GM12878 (cell line): Measurements from ENCODE around the gene ABHD15. TPM values are rescaled to one million over a fixed set of nuclear protein-coding genes. Genes with fewer than 3 reads are reported as not detected.

Experiments used
- ATAC-seq: fragments of 200-7000 bp; cut with Tn5 transposase; 3 replicates; pipeline ENCODE4 v1.9.1; 2020; ENCODE audit warnings: mild to moderate bottlenecking, moderate library complexity
- BruUV-seq: library from RNA; stranded (reverse); fragments of 400-500 nt; replicated peaks from 2 replicates; lab custom pipeline; 2021; lab: Mats Ljungman, UMichigan
- CTCF ChIA-PET: fragments of 300-600 bp; sonication (Branson Sonifier 250); formaldehyde crosslinking; extraction: SDS; loops from one replicate; lab custom pipeline; 2021; ENCODE audit warnings: inconsistent platforms; lab: Yijun Ruan, JAX
- POLR2A ChIA-PET: fragments of 350-600 bp; formaldehyde crosslinking; extraction: SDS; loops from one replicate; lab custom pipeline; 2021; ENCODE audit warnings: inconsistent platforms; lab: Charles Lee
- RAD21 ChIA-PET: fragments of 300-600 bp; sonication (Branson Sonifier 250); formaldehyde crosslinking; loops from one replicate; lab custom pipeline; 2023; ENCODE audit warnings: antibody characterized with exemption; ENCODE audit not compliant: unreplicated experiment; lab: Charles Lee
- SMC1A ChIA-PET: fragments of 300-600 bp; sonication (Branson Sonifier 250); formaldehyde crosslinking; loops from one replicate; lab custom pipeline; 2023; ENCODE audit not compliant: unreplicated experiment, uncharacterized antibody; lab: Charles Lee
- DNase-seq: peaks from one replicate; pipeline ENCODE4 v3.0.0-alpha.2; 2011; ENCODE audit warnings: low read depth, low spot score
- FAIRE-seq: peaks from 3 replicates; lab custom pipeline; 2011; peaks lifted over from hg19 to GRCh38; lab: Jason Lieb, UNC
- H2AFZ ChIP-seq: 2 replicates; pipeline ENCODE4 v1.6.0; 2011; ENCODE audit warnings: low read depth, low read length, control low read depth; ENCODE audit not compliant: control insufficient read depth
- H3K27ac ChIP-seq: 2 replicates; pipeline ENCODE4 v1.5.1; 2011; ENCODE audit warnings: control low read depth; ENCODE audit not compliant: control insufficient read depth, insufficient read depth
- H3K27me3 ChIP-seq, 2 experiments: replicated peaks in 1 of 2; 2 replicates each; pipeline versions ENCODE4 v1.6.0 to v1.6.1; 2011; ENCODE audit warnings: low read length in 1 of 2; ENCODE audit not compliant: control insufficient read depth in 2 of 2, insufficient read depth in 2 of 2
- H3K36me3 ChIP-seq, 2 experiments: 2 replicates each; pipeline ENCODE4 v1.5.1; 2011; ENCODE audit warnings: low read length in 1 of 2; ENCODE audit not compliant: control insufficient read depth in 2 of 2, insufficient read depth in 2 of 2
- H3K4me1 ChIP-seq: 2 replicates; pipeline ENCODE4 v1.6.1; 2011; ENCODE audit warnings: mild to moderate bottlenecking, low read length, moderate library complexity, mixed read lengths; ENCODE audit not compliant: control insufficient read depth, insufficient read depth
- H3K4me2 ChIP-seq: 2 replicates; pipeline ENCODE4 v1.6.0; 2011; ENCODE audit warnings: control low read depth; ENCODE audit not compliant: control insufficient read depth, insufficient read depth
- H3K4me3 ChIP-seq: fragments of 200-600 bp; sonication (generic); 2 replicates; pipeline ENCODE4 v1.5.1; 2016
- H3K79me2 ChIP-seq: 2 replicates; pipeline ENCODE4 v1.6.0; 2011; ENCODE audit warnings: low read length; ENCODE audit not compliant: control insufficient read depth, insufficient read depth
- H3K9ac ChIP-seq: 2 replicates; pipeline ENCODE4 v1.8.0; 2011; ENCODE audit warnings: low read length, control low read depth, mixed read lengths; ENCODE audit not compliant: control insufficient read depth, insufficient read depth
- H3K9me3 ChIP-seq: replicated peaks from 3 replicates; pipeline ENCODE4 v1.5.1; 2011; ENCODE audit warnings: mild to moderate bottlenecking, low read length; ENCODE audit not compliant: control insufficient read depth, insufficient read depth
- H4K20me1 ChIP-seq: 2 replicates; pipeline ENCODE4 v1.6.0; 2011; ENCODE audit not compliant: control insufficient read depth, insufficient read depth
- BCL11A ChIP-seq: IDR thresholded peaks from 2 replicates; pipeline ENCODE4 v1.6.1; 2011; ENCODE audit warnings: low read depth, low read length
- HDAC6 ChIP-seq: fragments of 200-600 bp; sonication (generic); IDR thresholded peaks from one replicate; pipeline ENCODE4 v1.8.0; 2017; ENCODE audit warnings: antibody characterized with exemption; ENCODE audit not compliant: unreplicated experiment
- NR2C2 ChIP-seq: IDR thresholded peaks from 2 replicates; pipeline ENCODE4 v1.6.1; 2011; ENCODE audit warnings: borderline replicate concordance, low read depth; ENCODE audit not compliant: control insufficient read depth, insufficient read length
- POLR2A ChIP-seq: IDR thresholded peaks from 2 replicates; pipeline ENCODE4 v1.6.1; 2011; ENCODE audit warnings: low read depth, mild to moderate bottlenecking, low read length
- TBL1XR1 ChIP-seq: IDR thresholded peaks from 2 replicates; pipeline ENCODE4 v1.6.1; 2012; ENCODE audit warnings: low read depth, low read length, improper control_type of control experiment
- YBX1 ChIP-seq: fragments of 450-650 bp; IDR thresholded peaks from 2 replicates; pipeline ENCODE4 v1.6.1; 2016; ENCODE audit warnings: antibody characterized with exemption
- ZNF384 ChIP-seq: IDR thresholded peaks from 2 replicates; pipeline ENCODE4 v1.6.1; 2012; ENCODE audit warnings: low read depth, mild to moderate bottlenecking, low read length, improper control_type of control experiment, borderline replicate concordance
- WGBS: methylation state at CpG from one replicate; pipeline ENCODE4 v1.1.6; 2016; ENCODE audit warnings: low lambda C conversion rate; ENCODE audit not compliant: insufficient replicate concordance, insufficient coverage; ENCODE audit errors: missing lambda C conversion rate; 5-methylcytosine and 5-hydroxymethylcytosine counted together
- in situ Hi-C: fragments of 300-500 bp; cut with MboI; formaldehyde crosslinking; loops from 9 replicates; pipeline ENCODE4 v1.14.3; 2018; ENCODE audit warnings: mixed read lengths
- intact Hi-C: fragments of 100-400 bp; cut with micrococcal nuclease; formaldehyde crosslinking; loops from one replicate; pipeline ENCODE4 v1.14.2; 2022; ENCODE audit not compliant: unreplicated experiment
- polyA plus RNA-seq, 11 experiments: library from polyadenylated mRNA; depleted of rRNA in 4 of 11; unstranded in 6 of 11; stranded (reverse) in 5 of 11; fragments of >200 nt; fragmentation: Nextera tagmentation in 4 of 11; fragmentation: Illumina TruSeq in 1 of 11; extraction: Ambion mirVana in 4 of 11; extraction: Trizol in 1 of 11; gene quantifications; 1 replicate in 1 of 11; 2 replicates in 10 of 11; pipeline versions ENCODE4 v1.2.1 to v1.2.3, GENCODE V29; 2011 to 2016; ENCODE audit warnings: inconsistent platforms in 2 of 11, missing spikeins in 2 of 11, low read depth in 1 of 11
- total RNA-seq, 4 experiments: library from RNA; depleted of rRNA in 3 of 4; stranded (reverse); fragments of >200 nt in 3 of 4; fragmentation: Illumina TruSeq in 1 of 4; extraction: Trizol in 1 of 4; gene quantifications; 2 replicates each; pipeline versions ENCODE4 v1.2.1 to v1.2.3, GENCODE V29; 2013 to 2021
- TF ChIP-seq, protein P1 (sequence below), 3 experiments: IDR thresholded peaks in 2 of 3; conservative IDR thresholded peaks in 1 of 3; 2 replicates each; pipeline ENCODE4 v1.5.1; 2011; ENCODE audit warnings: low read depth in 3 of 3, low read length in 3 of 3, mild to moderate bottlenecking in 3 of 3, control low read depth in 2 of 3, moderate library complexity in 2 of 3, inconsistent platforms in 1 of 3, mixed read lengths in 1 of 3; ENCODE audit not compliant: control insufficient read depth in 2 of 3, insufficient read depth in 1 of 3; ENCODE audit errors: extremely low read depth in 1 of 3
- TF ChIP-seq, protein P2 (sequence below): fragments of 450-650 bp; IDR thresholded peaks from 2 replicates; pipeline ENCODE4 v1.6.1; 2017; ENCODE audit warnings: mild to moderate bottlenecking

The ABHD15 gene
- total and polyA plus RNA-seq, 10 of the 15 experiments (the other 5 are each of a cell fraction or from before 2014, with no cell fraction given), result 2.1 to 9.2 (median 4.9) TPM

DNA sequence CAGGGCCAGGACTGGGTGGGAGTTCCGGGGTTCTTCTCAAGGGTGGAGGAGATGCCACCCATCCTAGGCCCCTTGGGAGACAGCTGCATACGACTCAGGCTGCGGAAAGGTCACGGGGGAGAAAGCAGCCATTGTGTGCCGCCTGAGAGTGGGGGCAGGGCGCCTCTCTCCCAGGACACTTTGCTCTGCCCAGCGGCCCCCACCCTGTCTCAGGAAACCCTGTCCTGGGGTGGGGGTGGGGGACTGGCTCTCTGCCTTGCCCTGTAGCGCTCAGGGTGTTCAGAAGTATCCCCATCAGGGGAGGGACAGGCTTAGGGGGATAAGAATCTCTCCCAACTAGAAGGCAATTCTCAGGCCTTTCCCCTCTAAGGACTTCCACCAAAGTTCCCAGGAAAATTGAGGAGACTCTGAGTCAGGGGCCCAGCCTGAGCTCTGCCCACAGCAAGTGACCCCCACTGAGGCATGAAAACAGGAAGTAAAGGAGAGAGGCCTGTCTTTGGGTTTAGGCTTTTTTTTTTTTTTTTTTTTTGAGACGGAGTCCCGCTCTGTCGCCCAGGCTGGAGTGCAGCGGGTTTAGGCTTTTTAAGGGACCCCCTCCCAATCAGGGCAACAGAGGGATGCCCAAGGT lies 17.7 kb upstream of the ABHD15 start:
- ChIA-PET CTCF (interaction anchor here (1.3 to 6.7 kb wide), 3 partner anchors 7 to 32 kb away, joined by 3 to 82 read pairs (median 72); partner anchors contain the start of gene ANKRD13B), POLR2A (no interaction called here), RAD21 (no interaction called here), SMC1A (interaction anchor here (0.7 to 1.4 kb wide), 2 partner anchors 29 to 37 kb away, joined by 3 read pairs; no protein-coding TSS in a partner anchor)
- TF ChIP-seq TBL1XR1 (no peak), ZNF384 (peak; percentile 55; the same call in 1 of the 2 replicates)
- H3K4me3 ChIP-seq, result no peak overlapping the region
- no peaks in the 10 kb centered on the region for H3K9me3 ChIP-seq
- peaks cover 24% of the 10 kb centered on the region for H3K4me1 ChIP-seq
- peak overlapping the region; percentile 34; the same call in 1 of the 2 replicates for H3K9ac ChIP-seq
- peaks cover 31% of the 10 kb centered on the region for H3K79me2 ChIP-seq
- in situ Hi-C loops, result no loop called here
- H2AFZ ChIP-seq, result no peak overlapping the region
- ATAC-seq (no peak), FAIRE-seq (no peak), DNase-seq (no peak)
- H3K36me3 ChIP-seq, result peaks cover 4 to 8% of the 10 kb centered on the region in 2 experiments; a peak in 3 of 4 replicates
- H4K20me1 ChIP-seq, result no peaks in the 10 kb centered on the region
- WGBS, result 59% methylated on average over 8 of the region's 12 CpGs
- intact Hi-C loops, result loop anchor here (5.0 kb wide), 1 partner anchor 438 kb away; no protein-coding TSS in a partner anchor
- H3K27ac ChIP-seq, result peak overlapping the region; percentile 10; the same call in 1 of the 2 replicates
- no peak overlapping the region for H3K4me2 ChIP-seq
- no TSS peak for BruUV-seq
- H3K27me3 ChIP-seq, result no peaks in the 10 kb centered on the region

DNA sequence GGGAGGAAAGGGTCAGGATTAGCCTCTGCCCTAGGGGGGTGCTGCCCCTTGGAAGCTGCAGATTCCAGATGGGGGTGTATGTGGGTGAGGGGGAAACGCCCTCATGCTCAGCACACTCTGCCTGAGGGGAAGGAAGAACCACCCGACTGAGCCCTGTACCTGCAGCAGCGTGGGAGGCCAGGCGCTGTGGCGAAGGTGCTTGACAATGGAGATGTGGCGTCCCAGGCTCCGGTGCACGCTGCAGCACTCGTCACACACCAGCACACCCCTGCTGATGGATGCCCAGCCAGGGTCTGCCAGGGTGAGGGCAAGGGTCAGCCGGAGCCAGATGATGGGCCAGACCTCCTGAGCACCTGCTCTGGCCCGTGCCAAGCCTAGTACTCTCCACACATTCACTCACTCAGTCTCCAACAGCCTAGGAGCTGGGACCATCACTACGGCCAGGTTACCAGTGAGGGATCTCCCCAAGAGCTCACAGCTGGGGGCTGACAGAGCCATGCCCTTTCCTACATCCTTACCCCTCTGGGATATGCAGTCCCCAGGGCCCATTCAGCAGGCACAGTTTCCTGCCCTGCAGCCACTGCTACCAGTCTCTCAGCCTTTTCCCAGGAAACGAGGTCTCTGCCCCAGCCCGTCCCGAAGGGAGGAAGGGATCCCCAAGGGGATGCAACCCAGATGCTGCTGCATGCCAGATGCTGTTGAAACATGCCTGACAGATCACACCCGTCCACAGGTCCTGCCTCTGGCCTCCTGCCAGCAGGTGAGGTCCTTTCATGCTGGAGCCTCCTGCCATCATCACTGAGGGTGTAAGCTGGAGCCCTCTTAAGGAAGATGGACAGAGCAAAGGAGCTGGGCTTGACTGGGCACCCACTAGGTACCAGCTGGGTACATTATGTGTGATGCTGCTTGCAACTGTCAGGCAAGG lies 16.7 kb upstream of the ABHD15 start:
- Histone ChIP-seq H3K36me3 (peaks cover 5 to 8% of the 10 kb centered on the region in 2 experiments; a peak in 3 of 4 replicates), H3K4me1 (peaks cover 24% of the 10 kb centered on the region), H3K79me2 (peaks cover 25% of the 10 kb centered on the region), H3K9me3 (no peaks in the 10 kb centered on the region), H3K4me3 (no peak overlapping the region), H2AFZ (no peak overlapping the region), H3K27me3 (no peaks in the 10 kb centered on the region), H3K9ac (no peak overlapping the region), H3K4me2 (no peak overlapping the region), H4K20me1 (no peaks in the 10 kb centered on the region), H3K27ac (no peak overlapping the region)
- CTCF ChIA-PET, result interaction anchor here (1.3 to 6.7 kb wide), 3 partner anchors 8 to 33 kb away, joined by 3 to 82 read pairs (median 72); partner anchors contain the start of gene ANKRD13B
- FAIRE-seq, result no peak
- SMC1A ChIA-PET, result interaction anchor here (1.4 kb wide), 1 partner anchor 30 kb away, joined by 3 read pairs; no protein-coding TSS in a partner anchor
- WGBS, result 75% methylated on average over 16 of the region's 16 CpGs
- RAD21 ChIA-PET, result no interaction called here
- DNase-seq, result no peak
- in situ Hi-C loops, result no loop called here
- no peak for ATAC-seq
- no TSS peak for BruUV-seq
- POLR2A ChIA-PET, result no interaction called here
- intact Hi-C loops, result loop anchor here (5.0 kb wide), 1 partner anchor 439 kb away; no protein-coding TSS in a partner anchor
- TF ChIP-seq, protein P1, sequence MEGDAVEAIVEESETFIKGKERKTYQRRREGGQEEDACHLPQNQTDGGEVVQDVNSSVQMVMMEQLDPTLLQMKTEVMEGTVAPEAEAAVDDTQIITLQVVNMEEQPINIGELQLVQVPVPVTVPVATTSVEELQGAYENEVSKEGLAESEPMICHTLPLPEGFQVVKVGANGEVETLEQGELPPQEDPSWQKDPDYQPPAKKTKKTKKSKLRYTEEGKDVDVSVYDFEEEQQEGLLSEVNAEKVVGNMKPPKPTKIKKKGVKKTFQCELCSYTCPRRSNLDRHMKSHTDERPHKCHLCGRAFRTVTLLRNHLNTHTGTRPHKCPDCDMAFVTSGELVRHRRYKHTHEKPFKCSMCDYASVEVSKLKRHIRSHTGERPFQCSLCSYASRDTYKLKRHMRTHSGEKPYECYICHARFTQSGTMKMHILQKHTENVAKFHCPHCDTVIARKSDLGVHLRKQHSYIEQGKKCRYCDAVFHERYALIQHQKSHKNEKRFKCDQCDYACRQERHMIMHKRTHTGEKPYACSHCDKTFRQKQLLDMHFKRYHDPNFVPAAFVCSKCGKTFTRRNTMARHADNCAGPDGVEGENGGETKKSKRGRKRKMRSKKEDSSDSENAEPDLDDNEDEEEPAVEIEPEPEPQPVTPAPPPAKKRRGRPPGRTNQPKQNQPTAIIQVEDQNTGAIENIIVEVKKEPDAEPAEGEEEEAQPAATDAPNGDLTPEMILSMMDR (IDR thresholded peaks at IDR 0.05 in 2 of 3, conservative IDR thresholded peaks at IDR 0.05 in 1 of 3; ENCODE audit: control insufficient read depth in 2 of 3, extremely low read depth in 1 of 3, insufficient read depth in 1 of 3, low read depth in 3 of 3, low read length in 3 of 3), result no peak
- TF ChIP-seq, protein P2, sequence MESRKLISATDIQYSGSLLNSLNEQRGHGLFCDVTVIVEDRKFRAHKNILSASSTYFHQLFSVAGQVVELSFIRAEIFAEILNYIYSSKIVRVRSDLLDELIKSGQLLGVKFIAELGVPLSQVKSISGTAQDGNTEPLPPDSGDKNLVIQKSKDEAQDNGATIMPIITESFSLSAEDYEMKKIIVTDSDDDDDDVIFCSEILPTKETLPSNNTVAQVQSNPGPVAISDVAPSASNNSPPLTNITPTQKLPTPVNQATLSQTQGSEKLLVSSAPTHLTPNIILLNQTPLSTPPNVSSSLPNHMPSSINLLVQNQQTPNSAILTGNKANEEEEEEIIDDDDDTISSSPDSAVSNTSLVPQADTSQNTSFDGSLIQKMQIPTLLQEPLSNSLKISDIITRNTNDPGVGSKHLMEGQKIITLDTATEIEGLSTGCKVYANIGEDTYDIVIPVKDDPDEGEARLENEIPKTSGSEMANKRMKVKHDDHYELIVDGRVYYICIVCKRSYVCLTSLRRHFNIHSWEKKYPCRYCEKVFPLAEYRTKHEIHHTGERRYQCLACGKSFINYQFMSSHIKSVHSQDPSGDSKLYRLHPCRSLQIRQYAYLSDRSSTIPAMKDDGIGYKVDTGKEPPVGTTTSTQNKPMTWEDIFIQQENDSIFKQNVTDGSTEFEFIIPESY, result no peak
- TF ChIP-seq HDAC6 (no peak), NR2C2 (no peak), BCL11A (no peak), POLR2A (no peak), YBX1 (no peak)
